ENCODE measurements around the gene PALLD.

Gene PALLD

DNA sequence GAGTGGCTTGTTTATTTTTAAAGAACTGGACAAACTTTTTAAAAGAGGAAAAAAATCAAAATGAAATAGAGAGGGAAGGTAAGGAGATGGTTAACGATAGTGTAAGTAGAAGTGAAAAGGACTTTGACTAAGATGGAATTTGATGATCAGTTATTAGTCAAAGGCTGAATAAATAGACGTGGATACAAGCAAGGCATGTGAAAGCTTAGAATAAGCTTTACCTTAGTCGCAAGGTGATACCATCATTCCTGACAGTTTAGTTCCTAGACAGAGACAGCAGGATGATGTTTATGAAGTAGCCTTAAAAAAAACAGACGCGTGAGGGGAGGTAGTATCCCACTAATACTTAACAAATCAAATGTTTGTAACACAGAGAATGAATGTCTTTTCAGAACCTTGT lies 97.3 kb downstream of the PALLD start:
- no peak overlapping the region for H3K4me3 ChIP-seq (ENCODE audit: low read depth, low read length)
- TF ChIP-seq, protein P1, sequence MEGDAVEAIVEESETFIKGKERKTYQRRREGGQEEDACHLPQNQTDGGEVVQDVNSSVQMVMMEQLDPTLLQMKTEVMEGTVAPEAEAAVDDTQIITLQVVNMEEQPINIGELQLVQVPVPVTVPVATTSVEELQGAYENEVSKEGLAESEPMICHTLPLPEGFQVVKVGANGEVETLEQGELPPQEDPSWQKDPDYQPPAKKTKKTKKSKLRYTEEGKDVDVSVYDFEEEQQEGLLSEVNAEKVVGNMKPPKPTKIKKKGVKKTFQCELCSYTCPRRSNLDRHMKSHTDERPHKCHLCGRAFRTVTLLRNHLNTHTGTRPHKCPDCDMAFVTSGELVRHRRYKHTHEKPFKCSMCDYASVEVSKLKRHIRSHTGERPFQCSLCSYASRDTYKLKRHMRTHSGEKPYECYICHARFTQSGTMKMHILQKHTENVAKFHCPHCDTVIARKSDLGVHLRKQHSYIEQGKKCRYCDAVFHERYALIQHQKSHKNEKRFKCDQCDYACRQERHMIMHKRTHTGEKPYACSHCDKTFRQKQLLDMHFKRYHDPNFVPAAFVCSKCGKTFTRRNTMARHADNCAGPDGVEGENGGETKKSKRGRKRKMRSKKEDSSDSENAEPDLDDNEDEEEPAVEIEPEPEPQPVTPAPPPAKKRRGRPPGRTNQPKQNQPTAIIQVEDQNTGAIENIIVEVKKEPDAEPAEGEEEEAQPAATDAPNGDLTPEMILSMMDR (IDR thresholded peaks at IDR 0.05; ENCODE audit: low read depth, low read length): no peak
- TF ChIP-seq MAX (IDR thresholded peaks at IDR 0.05; ENCODE audit: low read depth, low read length): no peak
- TF ChIP-seq POLR2A (IDR thresholded peaks at IDR 0.05; ENCODE audit: extremely low read depth, insufficient read length): no peak
- TF ChIP-seq MYC (IDR thresholded peaks at IDR 0.05; ENCODE audit: low read depth, low read length): no peak
- no peak for DNase-seq (ENCODE audit: low read depth)

DNA sequence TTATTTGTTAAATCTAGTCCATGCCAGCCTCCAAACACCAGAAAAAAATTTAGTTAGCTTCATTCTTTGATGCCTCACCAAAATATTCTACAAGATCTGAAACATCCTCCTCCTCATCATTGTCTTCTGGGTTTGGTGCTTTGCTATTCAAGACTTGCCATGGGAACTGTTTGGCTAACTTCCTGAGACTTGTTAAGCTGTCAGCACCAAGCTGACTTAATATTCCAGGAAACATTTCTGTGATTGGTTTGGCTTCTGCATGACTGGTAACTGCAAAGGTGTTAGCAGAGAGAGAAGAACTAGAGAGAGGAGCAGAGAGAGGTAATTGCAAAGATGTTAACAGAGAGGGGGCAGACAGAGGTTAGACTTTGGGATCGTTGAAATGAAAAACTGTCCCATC lies 101.3 kb downstream of the PALLD start:
- no peak overlapping the region for H3K4me3 ChIP-seq (ENCODE audit: low read depth, low read length)
- no peak for DNase-seq (ENCODE audit: low read depth)
- TF ChIP-seq MAX (IDR thresholded peaks at IDR 0.05; ENCODE audit: low read depth, low read length) (no peak), MYC (IDR thresholded peaks at IDR 0.05; ENCODE audit: low read depth, low read length) (no peak), POLR2A (IDR thresholded peaks at IDR 0.05; ENCODE audit: extremely low read depth, insufficient read length) (no peak)
- TF ChIP-seq, protein P1 (IDR thresholded peaks at IDR 0.05; ENCODE audit: low read depth, low read length): no peak

DNA sequence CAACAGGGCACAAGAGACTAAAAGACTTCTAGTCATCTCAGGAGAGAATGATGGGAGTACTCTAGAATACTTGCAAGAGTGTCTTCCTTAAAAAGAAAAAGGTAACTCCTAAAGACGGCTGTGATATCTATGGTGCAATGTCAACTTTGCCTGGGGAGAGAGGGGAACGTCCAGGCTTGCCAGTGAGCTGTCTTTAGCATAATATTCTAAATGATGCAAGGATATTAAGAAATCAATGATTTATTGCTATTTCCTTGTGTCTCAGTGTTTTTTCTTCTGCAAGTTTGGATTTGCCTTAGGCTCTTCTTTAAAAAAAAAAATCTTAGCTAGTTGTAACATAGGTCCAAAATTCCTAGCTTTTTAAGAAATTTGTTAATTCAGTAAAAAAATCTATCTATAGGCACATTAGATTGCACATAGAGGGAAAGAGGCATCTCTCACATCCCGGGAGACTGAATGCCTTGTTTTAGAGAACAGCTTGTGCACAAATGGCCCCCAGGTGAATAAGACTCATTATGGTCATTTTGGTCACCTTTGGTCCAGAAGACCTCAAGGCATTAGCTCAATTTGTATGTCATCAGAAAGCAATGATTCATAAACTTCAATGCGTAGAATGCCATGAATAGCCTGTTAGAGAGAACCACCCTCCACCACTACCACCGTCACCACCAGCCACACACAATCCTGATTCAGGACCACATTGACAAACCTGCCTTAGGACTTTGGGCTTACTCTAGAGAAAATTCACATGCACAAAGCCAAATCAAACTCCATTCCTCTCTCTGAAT lies 104.1 kb downstream of the PALLD start:
- DNase-seq (ENCODE audit: low read depth): no peak
- TF ChIP-seq, protein P1 (IDR thresholded peaks at IDR 0.05; ENCODE audit: low read depth, low read length): no peak
- TF ChIP-seq MYC (IDR thresholded peaks at IDR 0.05; ENCODE audit: low read depth, low read length): no peak
- TF ChIP-seq MAX (IDR thresholded peaks at IDR 0.05; ENCODE audit: low read depth, low read length): no peak
- no peak for TF ChIP-seq POLR2A (IDR thresholded peaks at IDR 0.05; ENCODE audit: extremely low read depth, insufficient read length)
- no peak overlapping the region for H3K4me3 ChIP-seq (ENCODE audit: low read depth, low read length)

GRCh38 chr4:168601899-168602298 lies 105.0 kb downstream of the PALLD start:
- no peak for DNase-seq (ENCODE audit: low read depth)
- TF ChIP-seq MYC (IDR thresholded peaks at IDR 0.05; ENCODE audit: low read depth, low read length) (no peak), MAX (IDR thresholded peaks at IDR 0.05; ENCODE audit: low read depth, low read length) (no peak)
- TF ChIP-seq, protein P1 (IDR thresholded peaks at IDR 0.05; ENCODE audit: low read depth, low read length): no peak

GRCh38 chr4:168604496-168605373 lies 107.9 kb downstream of the PALLD start:
- no peak for DNase-seq (ENCODE audit: low read depth)
- TF ChIP-seq POLR2A (IDR thresholded peaks at IDR 0.05; ENCODE audit: extremely low read depth, insufficient read length) (no peak), MYC (IDR thresholded peaks at IDR 0.05; ENCODE audit: low read depth, low read length) (no peak), MAX (IDR thresholded peaks at IDR 0.05; ENCODE audit: low read depth, low read length) (no peak)
- TF ChIP-seq, protein P1 (IDR thresholded peaks at IDR 0.05; ENCODE audit: low read depth, low read length): no peak
- H3K4me3 ChIP-seq (ENCODE audit: low read depth, low read length): no peak overlapping the region

More at GRCh38 chr4:168601899-168602298, 105.0 kb downstream of the PALLD start:
- H3K4me3 ChIP-seq (ENCODE audit: low read depth, low read length): no peak overlapping the region
